HG03159 (cell line): ENCODE results near the gene AK5.
"Not testable (repeated sequence)": the region's sequence is repeated elsewhere in the genome, so short reads cannot be mapped to it uniquely, and the experiment has no call there.

ENCODE experiments used
- ATAC-seq: cut with Tn5 transposase; IDR thresholded peaks from one replicate; pipeline ENCODE4 v1.9.1; 2021; ENCODE audit warnings: mild to moderate bottlenecking, moderate library complexity; ENCODE audit not compliant: unreplicated experiment

AK5 gene

GRCh38 chr1:77489910-77490309, 208.1 kb downstream of the AK5 start:
- ATAC-seq, result no peak

GRCh38 chr1:77494026-77494425, 212.2 kb downstream of the AK5 start:
- no peak for ATAC-seq

GRCh38 chr1:77498918-77499317, 217.1 kb downstream of the AK5 start:
- ATAC-seq, result no peak

- no peak for ATAC-seq
Measured at GRCh38 chr1:77499466-77499865, 217.6 kb downstream of the AK5 start.

- peak; percentile 48 for ATAC-seq
Measured at GRCh38 chr1:77504986-77505385, 223.2 kb downstream of the AK5 start.

- no peak for ATAC-seq
Measured at GRCh38 chr1:77506771-77507170, 225.0 kb downstream of the AK5 start.

GRCh38 chr1:77509051-77509492, 227.3 kb downstream of the AK5 start:
- ATAC-seq, result no peak

GRCh38 chr1:77509898-77510297, 228.1 kb downstream of the AK5 start:
- ATAC-seq, result no peak

- no peak for ATAC-seq
Measured at GRCh38 chr1:77511440-77511840, 229.6 kb downstream of the AK5 start.

GRCh38 chr1:77512650-77513049, 230.8 kb downstream of the AK5 start:
- ATAC-seq, result not testable (repeated sequence)

GRCh38 chr1:77513839-77514763, 232.3 kb downstream of the AK5 start:
- ATAC-seq, result no peak

- no peak for ATAC-seq
Measured at GRCh38 chr1:77514921-77515776, 233.3 kb downstream of the AK5 start.

- ATAC-seq, result no peak
Measured at GRCh38 chr1:77516106-77516505, 234.3 kb downstream of the AK5 start.

GRCh38 chr1:77524038-77524437, 242.2 kb downstream of the AK5 start:
- ATAC-seq, result no peak

- ATAC-seq, result not testable (repeated sequence)
Measured at GRCh38 chr1:77531149-77531548, 249.3 kb downstream of the AK5 start.

GRCh38 chr1:77531596-77532280, 249.9 kb downstream of the AK5 start:
- not testable (repeated sequence) for ATAC-seq

- no peak for ATAC-seq
Measured at GRCh38 chr1:77532641-77533040, 250.8 kb downstream of the AK5 start.

GRCh38 chr1:77533660-77534305, 252.0 kb downstream of the AK5 start:
- ATAC-seq, result peak; percentile 61

GRCh38 chr1:77534456-77534855, 252.6 kb downstream of the AK5 start:
- ATAC-seq, result no peak

GRCh38 chr1:77536813-77537212, 255.0 kb downstream of the AK5 start:
- no peak for ATAC-seq
